Activated T-cell treated with anti-CD3 and anti-CD28 coated beads, Interleukin-2, amount 50 U/mL, for 24 hours (primary cell): ENCODE results near the gene TPM3.
"Not testable (repeated sequence)": the region's sequence is repeated elsewhere in the genome, so short reads cannot be mapped to it uniquely, and the experiment has no call there.

Experiments used
- DNase-seq: peaks from one replicate; pipeline ENCODE4 v3.0.0-alpha.2; 2020
- H3K27ac Mint-ChIP-seq: 2 replicates; pipeline ENCODE4 v1.8.0; 2020; ENCODE audit warnings: mild to moderate bottlenecking, mixed read lengths
- H3K27me3 Mint-ChIP-seq: 2 replicates; pipeline ENCODE4 v1.8.0; 2020; ENCODE audit warnings: mixed read lengths
- H3K36me3 Mint-ChIP-seq: 2 replicates; pipeline ENCODE4 v1.8.0; 2020; ENCODE audit warnings: low read depth, mixed read lengths
- H3K4me1 Mint-ChIP-seq: 2 replicates; pipeline ENCODE4 v1.8.0; 2020; ENCODE audit warnings: low read depth, mixed read lengths
- H3K4me3 Mint-ChIP-seq: 2 replicates; pipeline ENCODE4 v1.8.0; 2020; ENCODE audit warnings: mild to moderate bottlenecking, moderate library complexity, mixed read lengths
- H3K9me3 Mint-ChIP-seq: 2 replicates; pipeline ENCODE4 v1.8.0; 2020; ENCODE audit warnings: mixed read lengths

TPM3 gene

DNA sequence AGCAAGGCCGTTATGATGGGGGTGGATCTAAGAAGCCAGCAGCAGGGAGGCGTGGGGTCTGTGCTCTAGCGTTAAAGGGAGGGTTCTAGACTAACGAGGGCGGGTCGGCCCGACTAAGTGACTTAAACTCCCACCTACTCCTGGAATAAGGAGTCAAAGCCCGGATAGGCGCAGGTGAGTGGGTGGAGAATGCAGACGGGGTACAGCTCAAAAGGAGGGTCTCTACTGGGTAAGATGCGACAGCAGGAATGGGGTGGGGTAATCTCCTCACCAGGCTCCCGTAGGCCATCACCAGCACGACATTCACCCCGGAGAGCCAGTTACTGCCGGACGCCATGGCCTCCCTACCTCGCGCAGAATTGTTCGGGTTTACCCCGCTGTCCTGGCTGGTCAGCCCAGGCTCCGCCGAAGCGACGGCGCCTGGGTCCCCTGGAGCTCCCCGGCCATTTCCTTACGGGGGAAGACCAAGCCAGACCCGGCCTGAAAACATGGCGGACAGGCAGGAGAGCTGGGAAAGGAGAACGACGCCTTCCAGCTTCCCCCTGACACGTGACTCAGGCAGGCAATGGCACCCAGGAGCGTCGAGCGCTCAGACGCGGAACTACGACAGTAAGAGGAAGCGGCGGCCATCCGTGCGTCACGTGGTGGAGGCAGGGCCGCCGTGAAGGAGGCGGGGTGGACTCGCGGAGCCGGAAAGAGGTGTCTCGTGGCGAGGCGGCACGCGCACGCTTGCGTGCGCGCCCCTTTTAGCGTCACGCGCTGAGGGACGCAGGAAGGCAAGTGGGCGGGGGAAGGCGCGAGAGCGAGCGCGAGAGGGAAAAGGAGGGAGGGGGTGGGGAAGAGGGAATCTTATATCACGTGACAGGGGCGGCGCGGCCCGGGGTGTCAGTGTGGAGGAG, 28.4 kb upstream of the TPM3 start, which contains the start of gene UBAP2L:
Gene UBAP2L, plus strand, starts transcription at position 885 of the 899 bp plus-strand sequence. CDS start 4,169 bp downstream, outside the sequence.
- H3K4me3 Mint-ChIP-seq = peak within 1 kb of the TSS; percentile 100
- peak within 1 kb of the TSS; percentile 100 for H3K27ac Mint-ChIP-seq
- peaks cover 90% of the 10 kb centered on the region for H3K36me3 Mint-ChIP-seq
- DNase-seq = peak; percentile 98
- no peaks in the 10 kb centered on the region for H3K27me3 Mint-ChIP-seq
- H3K9me3 Mint-ChIP-seq = peaks cover 2% of the 10 kb centered on the region
- peaks cover 63% of the 10 kb centered on the region for H3K4me1 Mint-ChIP-seq

DNA sequence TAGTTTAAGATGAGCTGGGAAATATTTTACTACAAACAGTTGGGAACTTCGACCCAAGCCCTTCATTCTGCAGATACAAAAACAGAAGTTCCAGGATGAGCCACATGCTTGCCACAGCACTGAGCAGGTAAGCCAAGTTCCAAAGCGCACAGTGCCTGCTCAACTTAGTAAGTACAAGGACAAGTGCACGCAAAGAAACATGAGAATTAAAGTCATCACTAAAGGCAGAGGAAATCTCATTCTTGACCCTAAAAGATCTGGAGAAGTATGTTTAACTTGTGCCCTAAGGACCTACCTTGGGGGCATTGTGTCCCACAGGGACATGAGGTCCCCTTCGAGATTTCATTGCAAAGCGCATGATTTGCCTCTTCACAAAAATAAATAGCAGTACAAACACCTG, 27.6 kb upstream of the TPM3 start:
- Mint-ChIP-seq H3K27ac (peak overlapping the region; percentile 100), H3K36me3 (peaks cover 88% of the 10 kb centered on the region), H3K4me1 (peaks cover 59% of the 10 kb centered on the region), H3K27me3 (no peaks in the 10 kb centered on the region), H3K9me3 (peaks cover 2% of the 10 kb centered on the region), H3K4me3 (peak overlapping the region; percentile 100)
- DNase-seq = no peak

DNA sequence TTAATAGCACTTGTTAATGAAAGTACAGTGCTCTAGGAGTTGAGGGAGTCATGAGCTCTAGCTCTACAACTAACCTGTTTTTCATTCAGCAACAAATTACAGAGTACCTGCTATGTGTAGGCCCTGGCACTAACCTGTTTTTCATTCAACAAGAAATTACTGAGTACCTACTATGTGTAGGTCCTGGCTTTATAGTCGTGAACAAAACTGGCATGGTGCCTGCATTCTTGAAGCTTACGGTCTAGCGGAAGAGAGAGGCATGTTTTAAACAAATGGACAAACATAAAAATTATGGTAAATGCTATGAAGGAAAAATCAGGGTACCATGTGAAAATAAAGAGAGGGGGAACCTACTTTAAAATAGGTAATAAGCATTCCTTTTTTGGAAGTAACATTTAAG, 26.6 kb upstream of the TPM3 start:
- Mint-ChIP-seq H3K9me3 (peaks cover 2% of the 10 kb centered on the region), H3K36me3 (peaks cover 88% of the 10 kb centered on the region), H3K4me3 (peak overlapping the region; percentile 100), H3K27ac (peak overlapping the region; percentile 100), H3K27me3 (no peaks in the 10 kb centered on the region), H3K4me1 (peaks cover 58% of the 10 kb centered on the region)
- DNase-seq = no peak

DNA sequence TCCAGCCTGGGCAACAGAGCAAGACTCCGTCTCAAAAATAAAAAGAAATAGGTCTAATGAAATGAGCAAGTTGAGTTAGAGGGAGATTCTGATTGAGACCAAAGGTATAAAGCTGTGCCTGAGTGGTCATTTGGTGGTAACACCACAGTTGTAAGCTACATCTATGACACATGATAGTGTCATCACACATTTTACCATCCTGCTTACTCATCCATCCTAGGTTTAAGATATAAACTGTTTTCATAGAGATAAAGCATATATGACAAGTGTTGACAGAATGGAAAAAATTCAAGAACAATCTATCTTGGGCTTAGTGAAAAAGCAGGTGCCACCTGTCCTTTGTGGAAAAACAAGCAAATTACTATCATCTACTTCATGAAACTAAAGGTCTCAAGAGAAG, 21.4 kb upstream of the TPM3 start:
- Mint-ChIP-seq H3K36me3 (peaks cover 89% of the 10 kb centered on the region), H3K9me3 (no peaks in the 10 kb centered on the region), H3K4me1 (peaks cover 66% of the 10 kb centered on the region), H3K27ac (peak overlapping the region; percentile 95), H3K27me3 (no peaks in the 10 kb centered on the region), H3K4me3 (no peak overlapping the region)
- DNase-seq = no peak

DNA sequence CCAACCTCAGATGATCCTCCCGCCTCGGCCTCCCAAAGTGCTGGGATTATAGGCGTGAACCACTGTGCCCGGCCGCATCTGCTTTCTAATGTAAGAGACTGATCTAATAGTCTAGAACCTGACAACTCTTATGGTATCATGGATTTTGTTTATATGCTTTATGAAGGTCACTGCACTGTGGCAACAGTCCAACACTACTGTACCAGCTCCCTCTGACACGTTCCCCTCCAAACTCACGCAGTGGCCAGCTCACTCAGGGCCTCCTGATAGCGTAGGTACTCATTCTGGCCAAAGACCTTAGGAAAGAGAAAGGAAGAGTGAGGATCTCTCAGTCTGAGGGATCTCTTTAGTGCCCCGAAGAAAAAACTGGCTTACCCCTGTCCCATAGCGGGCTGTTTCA, 20.2 kb upstream of the TPM3 start:
- no peak for DNase-seq
- H3K27me3 Mint-ChIP-seq = no peaks in the 10 kb centered on the region
- H3K4me3 Mint-ChIP-seq = no peak overlapping the region
- peak overlapping the region; percentile 95 for H3K27ac Mint-ChIP-seq
- peaks cover 89% of the 10 kb centered on the region for H3K36me3 Mint-ChIP-seq
- no peaks in the 10 kb centered on the region for H3K9me3 Mint-ChIP-seq
- peaks cover 61% of the 10 kb centered on the region for H3K4me1 Mint-ChIP-seq

DNA sequence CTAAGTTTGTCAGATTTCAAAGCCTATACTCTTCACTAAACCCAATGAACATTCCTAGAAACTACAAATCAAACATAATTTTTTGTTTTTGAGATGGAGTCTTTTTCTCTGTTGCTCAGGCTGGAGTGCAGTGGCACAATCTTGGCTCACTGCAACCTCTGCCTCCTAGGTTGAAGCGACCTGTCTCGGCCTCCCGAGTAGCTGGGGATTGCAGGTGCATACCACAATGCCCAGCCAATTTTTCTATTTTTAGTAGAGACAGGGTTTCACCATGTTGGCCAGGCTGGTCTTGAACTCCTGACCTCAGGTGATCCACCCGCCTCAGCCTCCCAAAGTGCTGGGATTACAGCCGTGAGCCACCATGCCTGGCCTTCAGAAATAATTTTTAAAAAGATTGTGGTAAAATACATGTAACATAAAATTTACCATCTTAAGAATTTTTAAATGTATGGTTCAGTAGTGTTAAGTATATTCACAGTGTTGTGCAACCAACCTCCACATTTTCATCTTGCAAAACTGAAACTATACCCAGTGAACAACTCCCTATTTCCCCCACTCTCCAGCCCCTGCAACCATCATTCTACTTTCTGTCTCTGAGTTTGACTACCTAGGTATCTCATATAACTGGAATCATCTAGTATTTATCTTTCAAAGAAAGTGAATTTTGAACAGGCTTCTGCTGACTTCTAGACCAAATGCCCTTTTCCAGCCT, 16.9 kb upstream of the TPM3 start:
- DNase-seq = peak; percentile 17
- Mint-ChIP-seq H3K27me3 (no peaks in the 10 kb centered on the region), H3K4me3 (no peak overlapping the region), H3K9me3 (no peaks in the 10 kb centered on the region), H3K36me3 (peaks cover 82% of the 10 kb centered on the region), H3K27ac (peak overlapping the region; percentile 86), H3K4me1 (peaks cover 60% of the 10 kb centered on the region)

DNA sequence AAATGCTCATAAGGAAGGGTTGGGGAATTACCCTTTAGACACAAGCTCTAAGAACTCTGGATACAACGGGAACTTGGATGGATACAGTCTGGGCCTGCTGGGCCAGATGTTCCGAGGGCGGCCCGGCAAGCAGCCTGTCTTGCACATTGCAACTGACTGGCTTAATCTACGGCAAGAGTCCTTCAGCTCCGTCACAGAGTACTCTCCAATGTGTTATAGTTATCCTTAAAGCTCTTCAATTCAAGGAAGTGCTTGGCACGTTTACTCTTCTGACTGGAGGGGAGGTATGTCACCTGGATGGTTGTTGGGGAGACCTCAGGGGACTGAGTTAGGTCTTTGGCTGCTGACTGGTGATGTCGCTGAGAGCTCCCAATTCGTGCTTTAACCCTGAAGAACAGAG, 15.4 kb upstream of the TPM3 start:
- no peaks in the 10 kb centered on the region for H3K27me3 Mint-ChIP-seq
- H3K9me3 Mint-ChIP-seq = no peaks in the 10 kb centered on the region
- H3K27ac Mint-ChIP-seq = peak overlapping the region; percentile 86
- H3K4me1 Mint-ChIP-seq = peaks cover 50% of the 10 kb centered on the region
- peak; percentile 20 for DNase-seq
- peaks cover 66% of the 10 kb centered on the region for H3K36me3 Mint-ChIP-seq
- no peak overlapping the region for H3K4me3 Mint-ChIP-seq

DNA sequence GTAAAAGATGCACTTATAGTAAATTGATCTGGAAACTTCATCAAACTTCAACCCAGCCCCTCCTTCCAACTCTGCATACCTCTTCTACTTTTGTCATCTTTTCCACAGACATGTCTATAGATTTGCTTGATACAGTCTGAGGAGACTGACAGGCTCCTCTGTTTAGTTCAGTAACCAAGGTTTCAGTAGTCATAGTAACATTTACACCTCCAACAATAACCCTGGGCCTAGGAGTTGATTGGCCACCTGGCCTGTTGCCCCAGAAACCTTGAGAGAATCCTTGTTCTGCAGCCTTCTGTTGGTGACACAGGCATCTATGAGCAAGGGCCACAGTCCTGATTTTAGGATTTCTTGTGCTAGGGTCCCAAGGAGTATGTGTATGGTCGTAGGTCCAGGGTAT, 14.3 kb upstream of the TPM3 start, which contains the start of gene CFAP141:
Gene CFAP141, minus strand, starts transcription at position 138 of the 400 bp plus-strand sequence. Its CDS starts 26 bp downstream, at position 112.
- Mint-ChIP-seq H3K4me1 (peaks cover 47% of the 10 kb centered on the region), H3K27me3 (no peaks in the 10 kb centered on the region), H3K36me3 (peaks cover 57% of the 10 kb centered on the region), H3K4me3 (no peak within 1 kb of the TSS), H3K9me3 (no peaks in the 10 kb centered on the region), H3K27ac (peak within 1 kb of the TSS; percentile 93)
- peak; percentile 31 for DNase-seq

DNA sequence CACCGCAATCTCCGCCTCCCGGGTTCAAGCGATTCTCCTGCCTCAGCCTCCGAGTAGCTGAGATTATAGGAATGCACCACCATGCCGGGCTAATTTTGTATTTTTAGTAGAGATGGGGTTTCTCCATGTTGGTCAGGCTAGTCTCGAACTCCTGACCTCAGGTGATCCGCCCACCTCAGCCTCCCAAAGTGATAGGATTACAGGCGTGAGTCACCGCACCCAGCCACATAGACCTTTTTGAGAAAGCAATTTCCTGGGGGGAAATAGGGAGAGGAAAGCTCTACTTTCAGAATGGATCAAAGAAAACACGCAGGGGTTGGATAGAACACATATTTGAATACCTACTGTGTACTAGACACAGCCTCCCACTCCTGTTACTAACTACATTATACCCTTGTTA, 13.9 kb upstream of the TPM3 start:
- H3K4me3 Mint-ChIP-seq, H3K9me3 Mint-ChIP-seq, H3K27me3 Mint-ChIP-seq: not testable (repeated sequence)
- Mint-ChIP-seq H3K36me3 (peaks cover 57% of the 10 kb centered on the region), H3K4me1 (peaks cover 47% of the 10 kb centered on the region), H3K27ac (peak overlapping the region; percentile 93)
- peak; percentile 36 for DNase-seq

DNA sequence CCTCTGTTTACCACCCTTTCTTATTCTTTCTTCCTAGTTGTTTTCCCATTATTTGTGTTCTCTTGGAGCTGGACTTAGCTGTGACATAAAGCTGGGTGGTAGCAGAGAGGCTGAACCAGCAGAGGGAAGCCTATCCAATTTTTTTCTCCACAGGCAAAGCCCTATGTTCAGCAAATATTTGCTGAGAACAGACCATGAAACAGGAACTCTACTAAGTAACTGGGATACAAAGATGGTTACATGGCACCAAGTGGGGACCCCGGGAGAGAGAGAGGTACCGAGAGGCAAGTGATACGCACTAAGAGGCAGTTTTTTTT, 7.6 kb upstream of the TPM3 start:
- no peaks in the 10 kb centered on the region for H3K36me3 Mint-ChIP-seq
- peak; percentile 20 for DNase-seq
- H3K27ac Mint-ChIP-seq = no peak overlapping the region
- H3K9me3 Mint-ChIP-seq = no peaks in the 10 kb centered on the region
- no peaks in the 10 kb centered on the region for H3K4me1 Mint-ChIP-seq
- no peaks in the 10 kb centered on the region for H3K27me3 Mint-ChIP-seq
- H3K4me3 Mint-ChIP-seq = no peak overlapping the region

DNA sequence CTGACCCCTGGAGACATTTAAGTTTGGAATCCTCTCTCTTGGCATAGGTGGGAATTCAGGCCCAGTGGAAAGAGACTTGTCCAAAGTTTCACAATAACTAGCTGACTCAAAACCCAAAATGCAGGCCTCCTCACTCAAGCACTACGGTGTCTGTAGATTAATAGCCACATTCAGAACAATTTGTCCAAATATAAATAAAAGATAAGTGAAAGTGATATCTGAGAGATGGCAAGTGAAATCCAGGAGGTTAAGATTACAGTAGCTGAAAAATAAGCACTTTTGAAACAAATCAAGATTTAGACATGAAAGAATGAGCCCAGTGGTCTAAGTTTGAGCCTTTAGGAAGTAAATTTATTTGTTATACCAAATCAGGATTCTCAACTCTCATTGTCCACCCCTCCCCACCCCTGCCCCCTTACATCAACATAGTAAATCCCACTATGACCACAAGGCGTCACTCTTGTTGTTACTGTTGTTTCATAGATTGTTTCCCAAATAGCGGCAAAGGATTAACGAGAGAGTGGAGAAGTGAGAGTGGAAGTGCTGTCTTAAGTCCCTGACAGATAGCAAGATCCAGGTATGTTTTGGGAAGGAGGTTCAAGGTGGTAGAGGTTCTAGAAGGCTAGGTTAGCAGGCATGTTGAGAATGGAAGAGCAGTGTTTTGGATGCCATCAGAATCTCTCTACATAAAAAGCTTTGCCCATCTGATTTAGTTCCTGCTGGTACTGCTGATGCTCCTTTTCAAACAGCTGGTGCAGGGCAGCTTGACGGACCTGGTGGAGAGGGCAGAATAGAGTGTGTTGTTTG, 7.1 kb upstream of the TPM3 start:
- H3K27ac Mint-ChIP-seq = no peak overlapping the region
- no peaks in the 10 kb centered on the region for H3K9me3 Mint-ChIP-seq
- no peaks in the 10 kb centered on the region for H3K36me3 Mint-ChIP-seq
- H3K4me1 Mint-ChIP-seq = no peaks in the 10 kb centered on the region
- no peak overlapping the region for H3K4me3 Mint-ChIP-seq
- peaks cover 3% of the 10 kb centered on the region for H3K27me3 Mint-ChIP-seq
- DNase-seq = no peak

DNA sequence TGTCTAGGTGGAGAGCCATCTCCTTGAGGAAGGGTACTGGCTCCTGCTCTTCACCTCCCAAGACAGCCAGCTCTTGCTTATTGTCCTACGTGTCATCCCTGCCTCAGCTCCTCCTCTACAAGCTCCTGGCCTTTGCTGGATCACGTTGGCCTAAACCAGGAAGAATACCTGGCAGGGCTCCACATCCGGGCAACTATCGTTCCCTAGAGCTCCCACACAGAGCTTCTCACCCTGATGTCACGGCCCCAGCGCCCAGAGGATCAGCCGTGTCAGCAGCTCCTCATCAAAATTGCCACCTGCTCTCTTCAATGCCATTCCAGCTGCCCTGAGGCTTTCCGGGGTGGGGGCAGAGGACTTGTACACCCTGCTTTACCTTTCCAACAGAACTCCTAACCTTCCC, 1.9 kb upstream of the TPM3 start:
- DNase-seq = no peak
- H3K4me1 Mint-ChIP-seq = peaks cover 3% of the 10 kb centered on the region
- no peak overlapping the region for H3K4me3 Mint-ChIP-seq
- no peak overlapping the region for H3K27ac Mint-ChIP-seq
- H3K9me3 Mint-ChIP-seq = no peaks in the 10 kb centered on the region
- peaks cover 10% of the 10 kb centered on the region for H3K27me3 Mint-ChIP-seq
- H3K36me3 Mint-ChIP-seq = no peaks in the 10 kb centered on the region

DNA sequence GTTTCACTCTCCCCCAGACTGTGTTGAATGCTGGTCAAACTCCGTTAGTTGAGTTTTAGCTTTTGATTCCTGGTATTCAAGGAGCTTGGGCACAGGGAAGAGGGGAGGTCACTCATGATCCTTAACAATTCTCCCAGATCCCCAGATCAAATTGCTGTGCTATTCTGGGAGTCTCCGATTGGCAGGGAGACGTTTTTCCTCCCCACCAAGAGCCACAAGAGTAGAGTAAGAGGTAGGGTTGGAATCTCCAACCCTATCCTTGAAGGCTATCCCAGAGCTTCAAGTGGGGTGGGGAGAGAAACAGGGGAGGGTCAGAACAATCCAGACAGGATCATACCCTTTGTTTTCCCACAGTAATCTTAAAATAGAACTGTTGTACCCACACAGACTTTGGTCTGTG, 576 bp upstream of the TPM3 start:
- H3K36me3 Mint-ChIP-seq = no peaks in the 10 kb centered on the region
- H3K4me1 Mint-ChIP-seq = peaks cover 3% of the 10 kb centered on the region
- peaks cover 10% of the 10 kb centered on the region for H3K27me3 Mint-ChIP-seq
- DNase-seq = no peak
- no peak overlapping the region for H3K27ac Mint-ChIP-seq
- no peak overlapping the region for H3K4me3 Mint-ChIP-seq
- H3K9me3 Mint-ChIP-seq = no peaks in the 10 kb centered on the region

DNA sequence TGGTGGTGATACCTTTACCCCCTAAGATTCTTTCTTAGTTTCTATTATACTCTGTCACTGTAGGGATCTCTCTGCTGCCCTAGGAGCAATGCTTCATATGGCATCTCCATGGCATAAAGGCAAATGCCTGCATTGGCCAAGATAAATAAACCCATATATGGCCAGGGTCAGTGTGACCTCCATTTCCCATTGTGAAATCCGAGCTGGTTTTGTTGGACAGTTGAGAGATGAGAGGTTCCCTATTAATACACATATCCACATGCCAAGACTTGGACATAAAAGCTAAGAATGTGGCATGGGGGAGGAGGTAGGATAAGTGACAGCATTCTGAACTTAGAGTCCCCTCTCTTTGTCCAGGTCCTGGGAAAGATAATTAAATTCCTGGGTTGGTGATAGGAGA, 1.4 kb downstream of the TPM3 start:
- Mint-ChIP-seq H3K4me3 (no peak overlapping the region), H3K9me3 (no peaks in the 10 kb centered on the region), H3K4me1 (peaks cover 9% of the 10 kb centered on the region), H3K27ac (no peak overlapping the region), H3K27me3 (peaks cover 10% of the 10 kb centered on the region), H3K36me3 (no peaks in the 10 kb centered on the region)
- no peak for DNase-seq
